ENCODE results near the gene GRPEL1. TPM values are rescaled to one million over a fixed set of nuclear protein-coding genes. Genes with fewer than 3 reads are reported as not detected.

GRPEL1 gene
- total and polyA plus RNA-seq, 2 of the 13 experiments (the other 11 are each of a cell fraction or from before 2014, with no cell fraction given) = 32.3 to 141 TPM

DNA sequence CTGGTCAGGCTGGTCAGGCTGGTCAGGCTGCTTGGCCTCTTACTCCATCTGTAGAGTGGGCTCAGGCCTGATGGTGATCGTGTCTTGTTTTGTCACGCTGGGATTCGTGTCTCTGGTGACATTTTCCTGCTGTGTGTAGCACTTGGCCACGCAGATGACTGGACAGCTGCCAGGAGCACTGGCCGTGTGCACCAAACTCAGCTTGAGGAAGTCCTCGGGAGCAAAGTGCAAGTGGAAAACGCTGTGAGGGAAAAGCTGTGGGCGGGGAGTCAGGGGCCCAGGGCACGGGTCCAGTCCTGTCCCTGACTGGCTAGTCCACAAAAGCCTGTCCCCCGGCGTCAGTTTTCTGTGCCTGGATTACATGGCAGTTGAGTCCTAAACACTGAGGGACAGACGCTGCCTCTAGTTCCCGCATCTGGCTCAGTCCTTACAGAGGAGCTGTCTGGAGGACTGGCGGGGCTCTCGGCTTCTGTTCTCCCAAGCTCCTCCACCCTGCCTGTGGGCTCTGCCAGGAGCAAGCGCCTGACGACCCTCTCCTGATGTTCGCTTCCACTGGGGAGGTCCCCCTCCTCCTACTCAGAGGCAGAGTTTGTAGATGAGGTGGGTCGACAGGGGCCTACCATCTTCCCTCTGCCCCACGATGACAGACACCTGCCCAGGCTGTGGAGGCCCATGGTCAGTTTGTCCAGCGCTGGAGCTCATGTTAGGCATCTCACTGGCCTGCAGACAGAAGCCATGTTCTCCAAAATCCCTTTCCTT lies 35.9 kb upstream of the GRPEL1 start (continued):
- TF ChIP-seq, protein P1, sequence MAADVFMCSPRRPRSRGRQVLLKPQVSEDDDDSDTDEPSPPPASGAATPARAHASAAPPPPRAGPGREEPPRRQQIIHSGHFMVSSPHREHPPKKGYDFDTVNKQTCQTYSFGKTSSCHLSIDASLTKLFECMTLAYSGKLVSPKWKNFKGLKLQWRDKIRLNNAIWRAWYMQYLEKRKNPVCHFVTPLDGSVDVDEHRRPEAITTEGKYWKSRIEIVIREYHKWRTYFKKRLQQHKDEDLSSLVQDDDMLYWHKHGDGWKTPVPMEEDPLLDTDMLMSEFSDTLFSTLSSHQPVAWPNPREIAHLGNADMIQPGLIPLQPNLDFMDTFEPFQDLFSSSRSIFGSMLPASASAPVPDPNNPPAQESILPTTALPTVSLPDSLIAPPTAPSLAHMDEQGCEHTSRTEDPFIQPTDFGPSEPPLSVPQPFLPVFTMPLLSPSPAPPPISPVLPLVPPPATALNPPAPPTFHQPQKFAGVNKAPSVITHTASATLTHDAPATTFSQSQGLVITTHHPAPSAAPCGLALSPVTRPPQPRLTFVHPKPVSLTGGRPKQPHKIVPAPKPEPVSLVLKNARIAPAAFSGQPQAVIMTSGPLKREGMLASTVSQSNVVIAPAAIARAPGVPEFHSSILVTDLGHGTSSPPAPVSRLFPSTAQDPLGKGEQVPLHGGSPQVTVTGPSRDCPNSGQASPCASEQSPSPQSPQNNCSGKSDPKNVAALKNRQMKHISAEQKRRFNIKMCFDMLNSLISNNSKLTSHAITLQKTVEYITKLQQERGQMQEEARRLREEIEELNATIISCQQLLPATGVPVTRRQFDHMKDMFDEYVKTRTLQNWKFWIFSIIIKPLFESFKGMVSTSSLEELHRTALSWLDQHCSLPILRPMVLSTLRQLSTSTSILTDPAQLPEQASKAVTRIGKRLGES (CRISPR knock-in tag; IDR thresholded peaks at IDR 0.05; ENCODE audit: borderline replicate concordance) = no peak
- TF ChIP-seq, protein P2, sequence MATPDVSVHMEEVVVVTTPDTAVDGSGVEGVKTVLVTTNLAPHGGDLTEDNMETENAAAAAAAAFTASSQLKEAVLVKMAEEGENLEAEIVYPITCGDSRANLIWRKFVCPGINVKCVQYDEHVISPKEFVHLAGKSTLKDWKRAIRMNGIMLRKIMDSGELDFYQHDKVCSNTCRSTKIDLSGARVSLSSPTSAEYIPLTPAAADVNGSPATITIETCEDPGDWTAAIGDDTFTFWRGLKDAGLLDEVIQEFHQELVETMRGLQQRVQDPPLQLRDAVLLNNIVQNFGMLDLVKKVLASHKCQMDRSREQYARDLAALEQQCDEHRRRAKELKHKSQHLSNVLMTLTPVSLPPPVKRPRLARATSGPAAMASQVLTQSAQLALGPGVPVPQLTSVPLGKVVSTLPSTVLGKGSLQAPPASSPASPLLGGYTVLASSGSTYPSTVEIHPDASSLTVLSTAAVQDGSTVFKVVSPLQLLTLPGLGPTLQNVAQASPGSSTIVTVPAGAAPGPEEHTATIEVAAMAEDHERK (CRISPR knock-in tag; IDR thresholded peaks at IDR 0.05; ENCODE audit: low read depth) = no peak
- TF ChIP-seq ZNF224 (CRISPR knock-in tag; IDR thresholded peaks at IDR 0.05) = no peak
- no peak for TF ChIP-seq ZNF124 (CRISPR knock-in tag; IDR thresholded peaks at IDR 0.05)
- TF ChIP-seq ZNF383 (CRISPR knock-in tag; IDR thresholded peaks at IDR 0.05; ENCODE audit: borderline replicate concordance) = no peak
- TF ChIP-seq PAF1 (CRISPR knock-in tag; IDR thresholded peaks at IDR 0.05) = no peak
- TF ChIP-seq HCFC1 (IDR thresholded peaks at IDR 0.05; ENCODE audit: low read depth, low read length) = no peak
- TF ChIP-seq HMGA1 (CRISPR knock-in tag; conservative IDR thresholded peaks at IDR 0.05) = no peak
- no peak for TF ChIP-seq SOX6 (IDR thresholded peaks at IDR 0.05)
- peak; percentile 78 for TF ChIP-seq SOX6 (CRISPR knock-in tag; IDR thresholded peaks at IDR 0.05)
- TF ChIP-seq, protein P3, sequence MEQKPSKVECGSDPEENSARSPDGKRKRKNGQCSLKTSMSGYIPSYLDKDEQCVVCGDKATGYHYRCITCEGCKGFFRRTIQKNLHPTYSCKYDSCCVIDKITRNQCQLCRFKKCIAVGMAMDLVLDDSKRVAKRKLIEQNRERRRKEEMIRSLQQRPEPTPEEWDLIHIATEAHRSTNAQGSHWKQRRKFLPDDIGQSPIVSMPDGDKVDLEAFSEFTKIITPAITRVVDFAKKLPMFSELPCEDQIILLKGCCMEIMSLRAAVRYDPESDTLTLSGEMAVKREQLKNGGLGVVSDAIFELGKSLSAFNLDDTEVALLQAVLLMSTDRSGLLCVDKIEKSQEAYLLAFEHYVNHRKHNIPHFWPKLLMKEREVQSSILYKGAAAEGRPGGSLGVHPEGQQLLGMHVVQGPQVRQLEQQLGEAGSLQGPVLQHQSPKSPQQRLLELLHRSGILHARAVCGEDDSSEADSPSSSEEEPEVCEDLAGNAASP (CRISPR knock-in tag; IDR thresholded peaks at IDR 0.05; ENCODE audit: borderline replicate concordance) = peak; percentile 54; the same call in 1 of the 2 replicates
- TF ChIP-seq, protein P4, sequence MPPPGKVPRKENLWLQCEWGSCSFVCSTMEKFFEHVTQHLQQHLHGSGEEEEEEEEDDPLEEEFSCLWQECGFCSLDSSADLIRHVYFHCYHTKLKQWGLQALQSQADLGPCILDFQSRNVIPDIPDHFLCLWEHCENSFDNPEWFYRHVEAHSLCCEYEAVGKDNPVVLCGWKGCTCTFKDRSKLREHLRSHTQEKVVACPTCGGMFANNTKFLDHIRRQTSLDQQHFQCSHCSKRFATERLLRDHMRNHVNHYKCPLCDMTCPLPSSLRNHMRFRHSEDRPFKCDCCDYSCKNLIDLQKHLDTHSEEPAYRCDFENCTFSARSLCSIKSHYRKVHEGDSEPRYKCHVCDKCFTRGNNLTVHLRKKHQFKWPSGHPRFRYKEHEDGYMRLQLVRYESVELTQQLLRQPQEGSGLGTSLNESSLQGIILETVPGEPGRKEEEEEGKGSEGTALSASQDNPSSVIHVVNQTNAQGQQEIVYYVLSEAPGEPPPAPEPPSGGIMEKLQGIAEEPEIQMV (CRISPR knock-in tag; IDR thresholded peaks at IDR 0.05; ENCODE audit: low read depth) = no peak; the same call in 1 of the 2 replicates
- TF ChIP-seq, protein P5, sequence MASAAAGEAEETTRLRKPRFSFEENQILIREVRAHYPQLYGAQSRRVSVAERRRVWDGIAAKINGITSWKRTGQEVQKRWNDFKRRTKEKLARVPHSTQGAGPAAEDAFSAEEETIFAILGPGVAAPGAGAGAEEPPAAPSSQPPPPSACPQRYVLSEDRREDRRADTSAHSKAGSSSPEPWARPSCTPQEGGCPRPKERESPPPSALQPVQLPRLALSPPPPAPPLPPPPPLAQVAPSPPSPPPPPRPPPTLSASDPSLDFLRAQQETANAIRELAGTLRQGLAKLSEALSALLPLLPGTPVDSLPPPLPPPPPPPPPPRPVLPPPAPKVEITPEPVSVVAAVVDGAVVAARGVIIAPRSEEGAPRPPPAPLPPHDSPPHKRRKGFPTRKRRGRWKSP (CRISPR knock-in tag; IDR thresholded peaks at IDR 0.05) = no peak
- TF ChIP-seq ATF7-NPFF (CRISPR knock-in tag; IDR thresholded peaks at IDR 0.05; ENCODE audit: low read depth) = no peak
- TF ChIP-seq POLR2AphosphoS5 (IDR thresholded peaks at IDR 0.05; ENCODE audit: low read depth, low read length) = no peak
- TF ChIP-seq ZNF451 (CRISPR knock-in tag; IDR thresholded peaks at IDR 0.05) = no peak
- peak; percentile 93 for TF ChIP-seq KDM6A (CRISPR knock-in tag; IDR thresholded peaks at IDR 0.05; ENCODE audit: low read depth)
- peak; percentile 62; the same call in 1 of the 2 replicates for TF ChIP-seq POGZ (CRISPR knock-in tag; IDR thresholded peaks at IDR 0.05)
- TF ChIP-seq ZNF737 (CRISPR knock-in tag; IDR thresholded peaks at IDR 0.05; ENCODE audit: borderline replicate concordance) = no peak
- TF ChIP-seq SALL1 (CRISPR knock-in tag; IDR thresholded peaks at IDR 0.05) = peak; percentile 88

All from HepG2 (cell line).